DMS79 treated with DMSO at 0.1 percent for 48 hours (cell line): Measurements from ENCODE around the gene SLC39A3.

Experiments
- DNase-seq: peaks from one replicate; lab custom pipeline; 2025; lab: John Stamatoyannopoulos, UW

The SLC39A3 gene

GRCh38 chr19:2768365-2769132, 28.7 kb upstream of the SLC39A3 start:
- DNase-seq: no peak

GRCh38 chr19:2767688-2768087, 27.9 kb upstream of the SLC39A3 start:
- no peak for DNase-seq

- DNase-seq: no peak
These were observed 27.0 kb upstream of the SLC39A3 start for GRCh38 chr19:2766594-2767372.

GRCh38 chr19:2765376-2765775, 25.6 kb upstream of the SLC39A3 start:
- DNase-seq: no peak

GRCh38 chr19:2764945-2765344, 25.1 kb upstream of the SLC39A3 start:
- no peak for DNase-seq

- DNase-seq: no peak
These were observed 23.9 kb upstream of the SLC39A3 start for GRCh38 chr19:2763687-2764086.

GRCh38 chr19:2762783-2763496, 23.1 kb upstream of the SLC39A3 start:
- no peak for DNase-seq

GRCh38 chr19:2761876-2762782, 22.3 kb upstream of the SLC39A3 start:
- no peak for DNase-seq

- DNase-seq: no peak
These were observed 21.5 kb upstream of the SLC39A3 start for GRCh38 chr19:2761309-2761677.

GRCh38 chr19:2759965-2760364, 20.1 kb upstream of the SLC39A3 start:
- no peak for DNase-seq

GRCh38 chr19:2759362-2759761, 19.5 kb upstream of the SLC39A3 start:
- DNase-seq: no peak

GRCh38 chr19:2758601-2759313, 18.9 kb upstream of the SLC39A3 start:
- DNase-seq: no peak

GRCh38 chr19:2756921-2757881, 17.4 kb upstream of the SLC39A3 start:
- DNase-seq: no peak

- no peak for DNase-seq
These were observed 16.7 kb upstream of the SLC39A3 start for GRCh38 chr19:2756477-2756876.

- no peak for DNase-seq
These were observed 16.0 kb upstream of the SLC39A3 start for GRCh38 chr19:2755811-2756210.

- no peak for DNase-seq
These were observed 15.6 kb upstream of the SLC39A3 start for GRCh38 chr19:2755448-2755705.

GRCh38 chr19:2754659-2755447, 15.0 kb upstream of the SLC39A3 start:
- DNase-seq: no peak

- no peak for DNase-seq
These were observed 11.6 kb upstream of the SLC39A3 start for GRCh38 chr19:2751438-2751830.

GRCh38 chr19:2750808-2751437, 11.1 kb upstream of the SLC39A3 start:
- no peak for DNase-seq
